Measurements from ENCODE around the gene NMT2.

Gene NMT2

GRCh38 chr10:15168786-15169554 is 477 bp upstream of the NMT2 start:
- TF ChIP-seq CTCF (conservative IDR thresholded peaks at IDR 0.05; ENCODE audit: control insufficient read depth, insufficient read depth, low read depth, low read length) = no peak
- DNase-seq (ENCODE audit: low read depth) = peak; percentile 92
- no peak overlapping the region for H3K4me3 ChIP-seq (ENCODE audit: control insufficient read depth, low read depth, low read length)

- DNase-seq (ENCODE audit: low read depth) = peak; percentile 67
- TF ChIP-seq CTCF (conservative IDR thresholded peaks at IDR 0.05; ENCODE audit: control insufficient read depth, insufficient read depth, low read depth, low read length) = peak; percentile 38
- peak overlapping the region; percentile 62 for H3K4me3 ChIP-seq (ENCODE audit: control insufficient read depth, low read depth, low read length)
Observed at GRCh38 chr10:15167411-15168290, 842 bp downstream of the NMT2 start.

- no peak for DNase-seq (ENCODE audit: low read depth)
- no peak for TF ChIP-seq CTCF (conservative IDR thresholded peaks at IDR 0.05; ENCODE audit: control insufficient read depth, insufficient read depth, low read depth, low read length)
- no peak overlapping the region for H3K4me3 ChIP-seq (ENCODE audit: control insufficient read depth, low read depth, low read length)
Observed at GRCh38 chr10:15166325-15166724, 2.2 kb downstream of the NMT2 start.

GRCh38 chr10:15163253-15163828 is 5.2 kb downstream of the NMT2 start:
- no peak overlapping the region for H3K4me3 ChIP-seq (ENCODE audit: control insufficient read depth, low read depth, low read length)
- TF ChIP-seq CTCF (conservative IDR thresholded peaks at IDR 0.05; ENCODE audit: control insufficient read depth, insufficient read depth, low read depth, low read length) = no peak
- DNase-seq (ENCODE audit: low read depth) = no peak

- no peak for DNase-seq (ENCODE audit: low read depth)
- no peak for TF ChIP-seq CTCF (conservative IDR thresholded peaks at IDR 0.05; ENCODE audit: control insufficient read depth, insufficient read depth, low read depth, low read length)
- H3K4me3 ChIP-seq (ENCODE audit: control insufficient read depth, low read depth, low read length) = no peak overlapping the region
Observed at GRCh38 chr10:15158972-15159371, 9.5 kb downstream of the NMT2 start.

GRCh38 chr10:15158448-15158847 is 10.0 kb downstream of the NMT2 start:
- no peak overlapping the region for H3K4me3 ChIP-seq (ENCODE audit: control insufficient read depth, low read depth, low read length)
- TF ChIP-seq CTCF (conservative IDR thresholded peaks at IDR 0.05; ENCODE audit: control insufficient read depth, insufficient read depth, low read depth, low read length) = no peak
- no peak for DNase-seq (ENCODE audit: low read depth)
